HG03097 (cell line): ENCODE measurements around the gene DIAPH3.

Source experiments
- ATAC-seq: cut with Tn5 transposase; IDR thresholded peaks from one replicate; pipeline ENCODE4 v1.9.1; 2021; ENCODE audit not compliant: unreplicated experiment, low FRiP score

The DIAPH3 gene

GRCh38 chr13:60152904-60153303, 10.8 kb downstream of the DIAPH3 start:
- no peak for ATAC-seq

GRCh38 chr13:60152114-60152513, 11.6 kb downstream of the DIAPH3 start:
- ATAC-seq = no peak

GRCh38 chr13:60150538-60150937, 13.2 kb downstream of the DIAPH3 start:
- no peak for ATAC-seq

GRCh38 chr13:60148918-60149317, 14.8 kb downstream of the DIAPH3 start:
- ATAC-seq = no peak

- ATAC-seq = no peak
These were observed 16.4 kb downstream of the DIAPH3 start for GRCh38 chr13:60147361-60147760.

GRCh38 chr13:60146471-60146870, 17.3 kb downstream of the DIAPH3 start:
- no peak for ATAC-seq

- ATAC-seq = no peak
These were observed 20.0 kb downstream of the DIAPH3 start for GRCh38 chr13:60143775-60144174.

GRCh38 chr13:60139272-60139671, 24.5 kb downstream of the DIAPH3 start:
- ATAC-seq = no peak

- ATAC-seq = no peak
These were observed 25.1 kb downstream of the DIAPH3 start for GRCh38 chr13:60138674-60139073.

GRCh38 chr13:60137911-60138560, 25.7 kb downstream of the DIAPH3 start:
- ATAC-seq = no peak

GRCh38 chr13:60135344-60135743, 28.4 kb downstream of the DIAPH3 start:
- no peak for ATAC-seq

GRCh38 chr13:60134376-60134775, 29.4 kb downstream of the DIAPH3 start:
- peak; percentile 51 for ATAC-seq

- no peak for ATAC-seq
These were observed 42.4 kb downstream of the DIAPH3 start for GRCh38 chr13:60121337-60121687.

- no peak for ATAC-seq
These were observed 43.0 kb downstream of the DIAPH3 start for GRCh38 chr13:60120617-60121336.

GRCh38 chr13:60118696-60119400, 44.9 kb downstream of the DIAPH3 start:
- no peak for ATAC-seq

- no peak for ATAC-seq
These were observed 49.2 kb downstream of the DIAPH3 start for GRCh38 chr13:60114499-60115028.

GRCh38 chr13:60112771-60113170, 51.0 kb downstream of the DIAPH3 start:
- no peak for ATAC-seq

- ATAC-seq = no peak
These were observed 52.0 kb downstream of the DIAPH3 start for GRCh38 chr13:60111691-60112090.

GRCh38 chr13:60109285-60109684, 54.4 kb downstream of the DIAPH3 start:
- ATAC-seq = no peak

- no peak for ATAC-seq
These were observed 55.1 kb downstream of the DIAPH3 start for GRCh38 chr13:60108589-60108988.

GRCh38 chr13:60099631-60100420, 63.9 kb downstream of the DIAPH3 start:
- no peak for ATAC-seq
